Thoracic aorta (tissue), 2 donors: ENCODE results near the gene SELL. TPM values are rescaled to one million over a fixed set of nuclear protein-coding genes. Genes with fewer than 3 reads are reported as not detected.
A peak's percentile ranks its signal among the peaks of the same experiment; 100 is the strongest.
"Not testable (repeated sequence)": the region's sequence is repeated elsewhere in the genome, so short reads cannot be mapped to it uniquely, and the experiment has no call there.

Experiments
- ATAC-seq: fragments of 150-250 bp; one replicate; pipeline ENCODE4 v1.8.0; 2017; ENCODE audit warnings: low read depth; ENCODE audit not compliant: insufficient number of reproducible peaks, low FRiP score
- DNase-seq: peaks from one replicate; pipeline ENCODE4 v3.0.0-alpha.2; 2020; ENCODE audit warnings: low spot score
- H3K27ac ChIP-seq, 2 donors: fragments of 200-600 bp; sonication (generic); 1 replicate in 1 of 2; 2 replicates in 1 of 2; pipeline ENCODE4 v1.5.1; 2016; ENCODE audit warnings: mild to moderate bottlenecking in 2 of 2, moderate library complexity in 2 of 2
- H3K27me3 ChIP-seq: fragments of 200-600 bp; sonication (generic); replicated peaks from 2 replicates; pipeline ENCODE4 v1.6.0; 2016; ENCODE audit warnings: mild to moderate bottlenecking; ENCODE audit not compliant: insufficient read depth
- H3K36me3 ChIP-seq: fragments of 200-600 bp; sonication (generic); one replicate; pipeline ENCODE4 v1.5.1; 2016
- H3K4me1 ChIP-seq, 2 donors: fragments of 200-600 bp; sonication (generic); 1 replicate in 1 of 2; 2 replicates in 1 of 2; pipeline versions ENCODE4 v1.5.1 to v1.6.0; 2016; ENCODE audit warnings: low read depth in 2 of 2, mild to moderate bottlenecking in 1 of 2; ENCODE audit not compliant: control insufficient read depth in 1 of 2
- H3K4me3 ChIP-seq: fragments of 200-600 bp; sonication (generic); 2 replicates; pipeline ENCODE4 v1.5.1; 2016; ENCODE audit warnings: mild to moderate bottlenecking
- H3K9me3 ChIP-seq: fragments of 200-600 bp; sonication (generic); 2 replicates; pipeline ENCODE4 v1.5.1; 2016
- total RNA-seq, 2 donors: library from RNA; depleted of rRNA; stranded (reverse); fragments of >200 nt; gene quantifications; one replicate each; pipeline versions ENCODE4 v1.1.0 to v1.2.3, GENCODE V29; 2016
- TF ChIP-seq, protein P1 (sequence below): fragments of 200-600 bp; sonication (generic); IDR thresholded peaks from one replicate; pipeline ENCODE4 v1.5.1; 2019; ENCODE audit warnings: antibody characterized with exemption

The SELL gene
- total RNA-seq, 2 donors from 2014 or later: 4.2 to 8.5 TPM

DNA sequence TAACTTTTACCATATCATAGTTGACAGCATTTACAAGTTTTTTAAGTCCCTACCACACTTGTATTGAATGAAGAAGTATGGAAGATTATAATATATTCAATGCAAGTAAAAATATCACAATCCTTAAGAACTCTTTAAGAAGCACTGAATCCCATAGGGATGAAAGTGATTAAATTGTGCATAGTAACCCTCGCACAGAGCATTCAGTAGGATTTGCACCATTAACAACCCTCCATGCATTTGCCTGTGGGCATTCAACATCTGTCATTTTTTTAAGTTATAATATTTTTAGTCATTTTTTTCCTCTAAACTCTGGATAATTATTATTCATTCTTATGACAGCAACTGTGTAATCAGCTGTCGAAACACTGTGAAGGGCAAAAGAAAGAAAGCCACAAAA, 12.3 kb upstream of the SELL start:
- Histone ChIP-seq H3K4me1 (no peaks in the 10 kb centered on the region), H3K4me3 (no peak overlapping the region), H3K27me3 (no peaks in the 10 kb centered on the region), H3K27ac (no peak overlapping the region), H3K36me3 (no peaks in the 10 kb centered on the region), H3K9me3 (no peaks in the 10 kb centered on the region)
- TF ChIP-seq, protein P1, sequence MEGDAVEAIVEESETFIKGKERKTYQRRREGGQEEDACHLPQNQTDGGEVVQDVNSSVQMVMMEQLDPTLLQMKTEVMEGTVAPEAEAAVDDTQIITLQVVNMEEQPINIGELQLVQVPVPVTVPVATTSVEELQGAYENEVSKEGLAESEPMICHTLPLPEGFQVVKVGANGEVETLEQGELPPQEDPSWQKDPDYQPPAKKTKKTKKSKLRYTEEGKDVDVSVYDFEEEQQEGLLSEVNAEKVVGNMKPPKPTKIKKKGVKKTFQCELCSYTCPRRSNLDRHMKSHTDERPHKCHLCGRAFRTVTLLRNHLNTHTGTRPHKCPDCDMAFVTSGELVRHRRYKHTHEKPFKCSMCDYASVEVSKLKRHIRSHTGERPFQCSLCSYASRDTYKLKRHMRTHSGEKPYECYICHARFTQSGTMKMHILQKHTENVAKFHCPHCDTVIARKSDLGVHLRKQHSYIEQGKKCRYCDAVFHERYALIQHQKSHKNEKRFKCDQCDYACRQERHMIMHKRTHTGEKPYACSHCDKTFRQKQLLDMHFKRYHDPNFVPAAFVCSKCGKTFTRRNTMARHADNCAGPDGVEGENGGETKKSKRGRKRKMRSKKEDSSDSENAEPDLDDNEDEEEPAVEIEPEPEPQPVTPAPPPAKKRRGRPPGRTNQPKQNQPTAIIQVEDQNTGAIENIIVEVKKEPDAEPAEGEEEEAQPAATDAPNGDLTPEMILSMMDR: no peak
- ATAC-seq (no peak), DNase-seq (no peak)

GRCh38 chr1:169722779-169723178, 11.4 kb upstream of the SELL start:
- Histone ChIP-seq H3K36me3 (no peaks in the 10 kb centered on the region), H3K27ac (no peak overlapping the region), H3K27me3 (no peaks in the 10 kb centered on the region), H3K9me3 (no peaks in the 10 kb centered on the region), H3K4me3 (no peak overlapping the region), H3K4me1 (no peaks in the 10 kb centered on the region)
- ATAC-seq: no peak
- DNase-seq: no peak
- TF ChIP-seq, protein P1: no peak

- H3K4me3 ChIP-seq, ATAC-seq, DNase-seq, H3K36me3 ChIP-seq, H3K4me1 ChIP-seq, H3K9me3 ChIP-seq, H3K27me3 ChIP-seq, H3K27ac ChIP-seq: not testable (repeated sequence)
Observed at GRCh38 chr1:169715100-169715499, 3.7 kb upstream of the SELL start.

- not testable (repeated sequence) for H3K36me3 ChIP-seq, ATAC-seq, H3K9me3 ChIP-seq, H3K4me1 ChIP-seq, H3K4me3 ChIP-seq, DNase-seq, H3K27me3 ChIP-seq, H3K27ac ChIP-seq
Observed at GRCh38 chr1:169713090-169713489, 1.7 kb upstream of the SELL start.

DNA sequence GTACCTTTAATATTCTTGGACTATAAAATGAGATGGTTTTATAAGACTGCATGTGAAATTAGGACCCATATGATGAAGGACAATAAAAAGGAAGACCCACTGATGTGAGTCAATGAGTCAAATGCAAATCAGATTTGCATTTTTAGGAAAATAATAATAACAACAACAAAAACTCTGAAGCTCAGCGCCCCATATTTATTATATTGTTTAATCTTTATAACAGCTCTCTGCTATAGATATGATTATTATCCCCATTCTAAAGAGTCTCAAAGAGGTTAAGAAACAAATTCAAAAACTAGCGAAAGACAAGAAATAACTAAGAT, 850 bp upstream of the SELL start:
- peak overlapping the region; percentile 61 for H3K4me3 ChIP-seq
- no peak for ATAC-seq

DNA sequence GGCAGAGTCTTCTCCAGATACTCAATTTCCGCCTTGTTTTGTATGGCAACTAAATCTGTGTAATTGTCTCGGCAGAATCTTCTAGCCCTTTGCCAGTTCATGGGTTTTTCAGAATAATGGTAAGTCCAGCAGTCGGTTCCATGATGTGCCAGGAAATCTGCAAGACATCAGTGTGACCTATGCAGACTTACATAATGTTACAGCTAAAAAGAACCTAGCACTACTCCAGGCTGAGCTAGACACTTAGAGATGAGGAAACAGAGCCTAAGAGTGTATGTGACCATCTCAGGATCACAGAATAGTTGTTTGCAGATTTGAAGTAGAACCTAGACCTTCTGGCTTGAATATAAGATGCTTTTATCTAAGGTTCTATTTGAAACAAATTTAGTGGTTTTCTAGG, 2.8 kb downstream of the SELL start:
- TF ChIP-seq, protein P1: no peak
- Histone ChIP-seq H3K4me3 (no peak overlapping the region), H3K36me3 (no peaks in the 10 kb centered on the region), H3K27me3 (no peaks in the 10 kb centered on the region), H3K9me3 (peaks cover 1% of the 10 kb centered on the region), H3K4me1 (no peaks in the 10 kb centered on the region), H3K27ac (no peak overlapping the region)
- DNase-seq (no peak), ATAC-seq (no peak)

More for the DNA sequence above, 850 bp upstream of the SELL start:
- Histone ChIP-seq H3K27me3 (no peaks in the 10 kb centered on the region), H3K4me1 (no peaks in the 10 kb centered on the region), H3K36me3 (no peaks in the 10 kb centered on the region), H3K27ac (no peak overlapping the region), H3K9me3 (peaks cover 3% of the 10 kb centered on the region)
- DNase-seq: no peak
- TF ChIP-seq, protein P1: no peak
